ENCODE results near the gene DEFB112.

DNA sequence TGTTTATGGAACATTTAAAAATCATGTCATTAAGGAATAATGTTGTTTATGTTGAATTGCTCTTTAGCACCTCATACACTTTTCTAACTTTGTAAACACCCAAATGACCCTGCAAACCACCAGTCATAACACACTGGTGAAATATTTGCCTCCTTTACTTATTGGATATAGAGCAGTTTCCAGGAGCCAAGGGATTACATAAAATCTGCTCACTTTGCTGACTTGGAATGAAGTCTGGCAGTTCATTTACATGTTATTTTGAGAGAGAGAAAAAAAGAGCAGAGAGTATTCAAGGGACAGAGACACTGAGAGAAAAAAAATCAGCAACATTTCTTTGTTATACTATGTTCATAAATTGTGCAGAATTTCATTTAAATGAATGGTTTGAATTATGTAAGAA lies 46.6 kb upstream of the DEFB112 start:
- TF ChIP-seq, protein P1, sequence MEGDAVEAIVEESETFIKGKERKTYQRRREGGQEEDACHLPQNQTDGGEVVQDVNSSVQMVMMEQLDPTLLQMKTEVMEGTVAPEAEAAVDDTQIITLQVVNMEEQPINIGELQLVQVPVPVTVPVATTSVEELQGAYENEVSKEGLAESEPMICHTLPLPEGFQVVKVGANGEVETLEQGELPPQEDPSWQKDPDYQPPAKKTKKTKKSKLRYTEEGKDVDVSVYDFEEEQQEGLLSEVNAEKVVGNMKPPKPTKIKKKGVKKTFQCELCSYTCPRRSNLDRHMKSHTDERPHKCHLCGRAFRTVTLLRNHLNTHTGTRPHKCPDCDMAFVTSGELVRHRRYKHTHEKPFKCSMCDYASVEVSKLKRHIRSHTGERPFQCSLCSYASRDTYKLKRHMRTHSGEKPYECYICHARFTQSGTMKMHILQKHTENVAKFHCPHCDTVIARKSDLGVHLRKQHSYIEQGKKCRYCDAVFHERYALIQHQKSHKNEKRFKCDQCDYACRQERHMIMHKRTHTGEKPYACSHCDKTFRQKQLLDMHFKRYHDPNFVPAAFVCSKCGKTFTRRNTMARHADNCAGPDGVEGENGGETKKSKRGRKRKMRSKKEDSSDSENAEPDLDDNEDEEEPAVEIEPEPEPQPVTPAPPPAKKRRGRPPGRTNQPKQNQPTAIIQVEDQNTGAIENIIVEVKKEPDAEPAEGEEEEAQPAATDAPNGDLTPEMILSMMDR (conservative IDR thresholded peaks at IDR 0.05; ENCODE audit: low read length), result no peak
- no peak for TF ChIP-seq EZH2phosphoT487 (IDR thresholded peaks at IDR 0.05; ENCODE audit: borderline replicate concordance, low read depth, low read length)
